OCI-LY7 (cell line): ENCODE data around the gene HTR7.

ENCODE experiments used
- EZH2phosphoT487 ChIP-seq: fragments of 200-600 bp; sonication (generic); IDR thresholded peaks from 2 replicates; pipeline ENCODE4 v1.6.1; 2018; ENCODE audit warnings: low read depth, borderline replicate concordance, mild to moderate bottlenecking, mixed run types, antibody characterized with exemption, low read length, moderate library complexity, mixed read lengths
- TF ChIP-seq, protein P1 (sequence below): fragments of 200-600 bp; sonication (generic); conservative IDR thresholded peaks from 2 replicates; pipeline ENCODE4 v1.5.1; 2014; ENCODE audit warnings: mild to moderate bottlenecking, antibody characterized with exemption, low read length, moderate library complexity, mixed read lengths

DNA sequence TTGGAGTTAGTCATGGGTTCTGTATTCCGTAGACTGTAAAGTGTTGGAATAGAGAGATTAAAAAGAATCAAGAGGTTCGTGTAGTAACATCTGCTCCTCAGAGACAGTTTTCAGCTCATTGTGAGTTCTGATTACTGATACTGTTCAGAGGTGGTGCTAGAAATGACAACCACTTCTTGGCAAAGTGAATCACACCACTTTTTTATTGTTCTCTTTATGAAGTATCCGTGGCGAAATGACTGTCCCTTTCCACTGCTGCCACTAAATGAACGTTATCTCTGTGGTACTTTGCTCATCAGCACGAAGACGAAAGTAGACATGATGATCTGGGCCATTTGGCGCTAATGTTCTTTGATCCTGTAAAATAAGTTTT is 14.8 kb upstream of the HTR7 start:
- no peak for TF ChIP-seq EZH2phosphoT487
- TF ChIP-seq, protein P1, sequence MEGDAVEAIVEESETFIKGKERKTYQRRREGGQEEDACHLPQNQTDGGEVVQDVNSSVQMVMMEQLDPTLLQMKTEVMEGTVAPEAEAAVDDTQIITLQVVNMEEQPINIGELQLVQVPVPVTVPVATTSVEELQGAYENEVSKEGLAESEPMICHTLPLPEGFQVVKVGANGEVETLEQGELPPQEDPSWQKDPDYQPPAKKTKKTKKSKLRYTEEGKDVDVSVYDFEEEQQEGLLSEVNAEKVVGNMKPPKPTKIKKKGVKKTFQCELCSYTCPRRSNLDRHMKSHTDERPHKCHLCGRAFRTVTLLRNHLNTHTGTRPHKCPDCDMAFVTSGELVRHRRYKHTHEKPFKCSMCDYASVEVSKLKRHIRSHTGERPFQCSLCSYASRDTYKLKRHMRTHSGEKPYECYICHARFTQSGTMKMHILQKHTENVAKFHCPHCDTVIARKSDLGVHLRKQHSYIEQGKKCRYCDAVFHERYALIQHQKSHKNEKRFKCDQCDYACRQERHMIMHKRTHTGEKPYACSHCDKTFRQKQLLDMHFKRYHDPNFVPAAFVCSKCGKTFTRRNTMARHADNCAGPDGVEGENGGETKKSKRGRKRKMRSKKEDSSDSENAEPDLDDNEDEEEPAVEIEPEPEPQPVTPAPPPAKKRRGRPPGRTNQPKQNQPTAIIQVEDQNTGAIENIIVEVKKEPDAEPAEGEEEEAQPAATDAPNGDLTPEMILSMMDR = no peak
